Sciatic nerve (tissue), 2 donors: ENCODE data around the gene RFPL3. TPM values are rescaled to one million over a fixed set of nuclear protein-coding genes. Genes with fewer than 3 reads are reported as not detected.
"Not testable (repeated sequence)": the region's sequence is repeated elsewhere in the genome, so short reads cannot be mapped to it uniquely, and the experiment has no call there.

ENCODE experiments used
- ATAC-seq: fragments of 200-7000 bp; cut with Tn5 transposase; one replicate; pipeline ENCODE4 v1.9.1; 2020; ENCODE audit warnings: mild to moderate bottlenecking, moderate library complexity
- DNase-seq: peaks from one replicate; pipeline ENCODE4 v3.0.0-alpha.2; 2020; ENCODE audit warnings: low spot score
- intact Hi-C: fragments of 100-400 bp; cut with DNase I; formaldehyde crosslinking; loops from one replicate; pipeline ENCODE4 v1.14.2; 2022
- total RNA-seq: library from RNA; stranded (reverse); fragmentation: NEBNext Ultra II Directional; extraction: Animal tissue kit (Norgen Biotek cat#: 25700); gene quantifications from one replicate; pipeline ENCODE4 v1.2.1, GENCODE V29; 2021
- donor health status: DM: no; HTN: no; CAD: no.
- donor health status: DM: no; HTN: no; CAD: no.

Gene RFPL3
- total RNA-seq, 1 donor from 2014 or later: not detected

DNA sequence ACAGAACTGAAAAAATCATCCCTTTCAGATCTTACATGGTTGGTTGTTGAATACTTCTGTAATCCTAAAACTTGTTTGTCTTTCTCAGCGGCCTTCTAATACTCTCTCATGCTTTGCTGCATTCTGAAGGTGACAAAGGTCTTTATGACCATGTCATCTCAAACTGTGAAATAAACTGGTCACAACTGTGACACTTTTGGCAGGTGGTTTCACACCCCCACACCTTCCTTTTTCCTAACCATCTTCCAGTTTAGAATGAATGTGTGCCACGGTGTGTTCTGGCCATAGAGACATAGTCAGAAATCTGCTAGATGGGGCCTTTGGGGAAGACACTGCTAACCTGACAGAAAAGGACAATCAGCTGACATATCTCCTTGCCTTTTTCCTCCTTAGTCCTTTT is 14.7 kb upstream of the RFPL3 start:
- DNase-seq (no peak), ATAC-seq (no peak)
- intact Hi-C loops: no loop called here

DNA sequence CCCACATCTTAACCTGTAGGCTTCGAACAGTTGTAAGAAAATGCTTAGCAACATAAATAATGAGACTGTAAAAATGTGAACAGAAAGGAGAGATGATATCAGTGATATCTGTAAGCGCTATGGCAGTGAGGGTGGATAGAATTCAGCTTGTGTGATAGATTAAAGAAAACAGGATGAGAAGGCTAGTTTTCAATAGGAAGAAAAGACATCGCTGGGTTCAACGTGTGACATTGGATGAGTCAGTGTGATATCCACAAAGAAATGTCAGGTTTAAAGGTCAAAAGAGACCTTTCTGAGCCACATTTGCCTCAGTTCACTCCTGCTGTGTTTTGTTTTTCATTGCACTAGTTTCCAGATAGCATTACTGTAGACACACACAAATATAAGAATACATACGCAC is 13.7 kb upstream of the RFPL3 start:
- no peak for DNase-seq
- intact Hi-C loops: no loop called here
- ATAC-seq: no peak

DNA sequence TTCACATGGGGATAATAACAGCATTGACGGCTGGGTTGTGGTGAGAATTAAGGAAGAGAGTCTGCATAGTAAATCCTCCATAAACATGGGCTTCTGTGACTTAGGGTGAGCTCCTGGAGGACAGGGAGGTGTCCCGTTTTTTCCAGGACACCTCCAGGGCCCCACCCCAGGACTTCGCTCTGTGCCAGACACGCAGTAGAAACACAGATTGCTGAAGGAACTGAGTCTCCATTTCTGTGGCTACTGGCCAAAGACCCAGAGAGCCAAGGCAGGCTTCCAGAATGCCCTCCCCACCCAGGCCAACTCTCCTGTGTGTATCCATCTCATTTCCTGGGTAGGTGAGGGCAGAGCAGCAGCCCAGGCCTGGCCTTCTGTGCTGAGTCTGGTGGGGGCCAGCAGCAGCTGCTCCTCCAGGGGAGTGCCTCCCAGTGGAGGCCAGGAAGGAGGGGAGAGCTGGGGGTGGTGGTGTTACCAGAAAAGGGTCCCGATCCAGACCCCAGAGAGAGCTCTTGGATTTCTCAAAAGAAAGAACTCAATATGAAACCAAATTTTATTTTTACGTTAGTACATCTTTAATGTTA is 9.5 kb upstream of the RFPL3 start:
- intact Hi-C loops: no loop called here
- DNase-seq (no peak), ATAC-seq (no peak)

DNA sequence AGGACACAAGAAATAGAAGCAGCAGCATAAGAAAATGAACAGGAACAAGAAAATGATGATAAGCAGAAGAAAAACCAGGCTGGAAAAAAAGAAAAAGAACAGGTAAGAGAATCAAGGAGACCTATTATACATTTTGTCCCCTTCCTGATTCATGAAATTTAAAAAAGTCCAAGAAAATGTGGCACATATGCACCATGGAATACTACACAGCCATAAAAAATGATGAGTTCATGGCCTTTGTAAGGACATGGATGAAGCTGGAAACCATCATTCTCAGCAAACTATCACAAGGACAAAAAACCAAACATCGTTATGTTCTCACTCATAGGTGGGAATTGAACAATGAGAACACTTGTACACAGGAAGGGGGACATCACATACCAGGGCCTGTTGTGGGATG is 5.8 kb upstream of the RFPL3 start:
- DNase-seq, intact Hi-C loops, ATAC-seq: not testable (repeated sequence)

DNA sequence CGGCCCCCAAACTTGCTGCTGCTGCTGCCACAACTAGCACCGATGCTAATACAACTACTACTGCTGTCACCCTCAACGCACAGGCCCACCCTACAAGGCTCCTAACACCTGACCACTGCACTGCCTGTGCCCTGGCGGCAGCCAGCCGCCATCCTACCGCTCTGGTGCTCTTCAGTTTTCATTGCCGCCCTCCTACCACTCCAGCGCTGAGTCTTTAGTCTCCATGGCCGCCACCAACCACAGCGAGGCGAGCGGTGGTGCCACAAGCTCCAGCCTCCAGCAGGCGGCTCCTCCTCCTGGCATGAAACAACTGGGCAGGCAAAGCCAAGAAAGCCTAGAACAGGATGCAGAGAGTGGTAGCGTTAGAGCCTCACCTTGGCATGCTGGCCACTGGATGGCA is 5.0 kb upstream of the RFPL3 start:
- intact Hi-C loops: no loop called here
- ATAC-seq (no peak), DNase-seq (no peak)

DNA sequence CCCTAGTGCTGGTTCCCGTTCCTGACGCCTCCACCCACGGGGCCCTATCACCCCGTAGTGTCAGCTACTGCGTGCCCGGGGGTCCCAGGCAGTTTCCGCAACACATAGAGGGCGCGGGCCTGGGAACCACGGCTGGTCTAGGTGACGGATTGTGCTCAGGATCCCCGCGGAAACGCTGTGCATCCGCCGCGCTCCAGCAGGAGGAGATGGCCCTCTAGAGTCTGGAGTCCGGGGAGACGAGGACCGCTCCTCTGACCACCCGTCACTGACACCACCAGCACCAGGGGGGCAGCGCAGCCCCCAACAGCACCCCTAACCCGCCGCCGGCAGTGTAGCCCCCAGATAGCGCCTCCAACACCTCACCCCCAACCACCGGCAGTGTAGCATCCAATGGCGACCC is 4.4 kb upstream of the RFPL3 start:
- DNase-seq: no peak
- intact Hi-C loops: no loop called here
- ATAC-seq: no peak

DNA sequence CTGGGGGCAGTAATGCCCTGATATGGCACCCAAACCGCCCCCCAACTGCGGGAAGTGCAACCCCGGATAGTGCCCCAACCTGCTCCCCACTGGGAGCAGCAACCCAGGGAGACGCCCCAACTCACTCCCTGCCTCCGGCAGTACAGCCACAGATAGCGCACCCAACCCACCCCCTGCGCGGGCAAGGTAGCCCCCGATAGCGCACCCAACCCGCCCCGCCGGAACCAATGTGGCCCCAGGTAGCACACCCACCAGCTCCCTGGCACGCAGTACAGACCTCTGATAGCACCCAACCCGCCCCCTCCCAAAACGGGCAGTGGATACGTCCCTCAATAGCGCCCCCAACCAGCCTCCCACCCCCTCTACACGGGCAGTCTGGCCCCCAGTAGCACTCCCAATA is 3.8 kb upstream of the RFPL3 start:
- DNase-seq: no peak
- ATAC-seq: no peak
- intact Hi-C loops: no loop called here

DNA sequence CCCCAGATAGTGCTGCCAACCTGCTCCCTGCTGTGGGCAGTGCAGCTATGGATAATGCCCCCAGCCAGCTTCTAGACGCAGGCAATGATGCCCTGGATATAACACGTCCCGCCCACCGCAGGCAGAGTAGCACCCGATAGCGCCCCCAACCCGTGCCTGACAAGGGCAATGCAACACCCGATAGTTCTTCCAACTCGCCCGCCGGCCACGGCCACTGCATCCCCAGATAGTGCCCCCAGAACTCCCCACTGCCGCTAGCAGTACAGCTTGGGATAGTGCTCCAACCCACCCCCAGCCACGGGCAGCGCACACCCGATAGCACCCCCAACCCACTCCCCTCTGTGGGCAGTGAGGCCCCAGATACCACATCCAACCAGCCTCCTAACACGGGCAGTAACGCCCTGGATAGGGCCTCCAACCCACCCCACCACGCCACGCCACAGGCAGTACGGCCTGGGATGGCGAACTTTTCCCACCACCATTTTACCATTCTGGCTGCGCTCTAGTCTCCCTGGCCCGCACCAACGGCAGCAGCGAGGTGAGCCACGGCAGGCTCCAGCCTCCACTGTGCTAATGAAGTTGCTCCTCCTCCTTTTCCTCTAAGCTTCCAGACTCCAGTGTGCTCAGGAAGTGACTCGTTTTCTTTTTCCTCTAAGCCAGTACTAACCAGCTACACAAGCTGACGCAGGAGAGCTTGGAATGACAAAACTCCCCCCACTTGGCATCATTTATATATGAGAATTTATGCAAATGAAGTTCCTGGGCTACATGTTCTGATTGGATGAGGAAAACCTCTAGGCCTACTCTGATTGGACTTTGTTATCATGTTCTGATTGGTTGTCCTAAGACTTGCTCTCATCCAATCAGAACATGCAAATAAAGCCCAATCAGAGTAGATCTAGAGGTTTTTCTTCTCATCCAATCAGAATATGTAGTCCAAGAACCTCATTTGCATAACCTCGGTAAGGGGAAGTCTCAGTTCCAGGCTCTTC is 3.0 kb upstream of the RFPL3 start:
- intact Hi-C loops: no loop called here
- no peak for DNase-seq
- no peak for ATAC-seq

DNA sequence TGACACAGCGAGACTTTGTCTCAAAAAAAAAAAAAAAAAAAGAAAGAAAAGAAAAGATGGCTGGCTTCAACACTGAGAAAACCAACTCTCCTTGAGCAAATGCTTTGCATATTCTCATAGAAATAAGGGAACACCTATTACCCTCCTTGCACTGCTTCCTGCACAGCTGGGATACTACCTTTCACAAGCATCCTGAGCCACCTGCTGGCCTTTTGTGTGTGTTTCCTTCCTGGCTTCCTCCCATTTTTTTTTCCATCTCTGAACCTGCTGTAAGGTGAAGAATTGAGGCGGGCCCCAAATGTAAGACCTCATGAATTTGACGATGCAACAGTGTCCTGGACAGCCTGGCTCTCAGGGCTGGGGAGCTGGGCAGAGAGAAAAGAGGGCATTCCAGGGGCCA is 1.9 kb upstream of the RFPL3 start:
- no peak for DNase-seq
- no peak for ATAC-seq

DNA sequence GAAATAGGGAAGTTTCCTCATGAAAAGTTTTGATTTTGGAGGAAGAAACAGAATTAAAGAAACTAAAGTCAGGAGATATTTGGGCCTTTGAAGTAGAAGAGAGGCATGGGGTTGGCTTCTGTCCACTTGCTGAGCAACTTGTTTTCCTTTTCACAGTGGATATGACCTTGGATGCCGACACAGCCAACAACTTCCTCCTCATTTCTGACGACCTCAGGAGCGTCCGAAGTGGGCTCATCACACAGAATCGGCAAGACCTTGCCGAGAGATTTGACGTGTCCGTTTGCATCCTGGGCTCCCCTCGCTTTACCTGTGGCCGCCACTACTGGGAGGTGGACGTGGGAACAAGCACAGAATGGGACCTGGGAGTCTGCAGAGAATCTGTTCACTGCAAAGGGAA is 2.4 kb downstream of the RFPL3 start:
- ATAC-seq, intact Hi-C loops, DNase-seq: not testable (repeated sequence)

More for the DNA sequence above, 1.9 kb upstream of the RFPL3 start:
- intact Hi-C loops: no loop called here

DNA sequence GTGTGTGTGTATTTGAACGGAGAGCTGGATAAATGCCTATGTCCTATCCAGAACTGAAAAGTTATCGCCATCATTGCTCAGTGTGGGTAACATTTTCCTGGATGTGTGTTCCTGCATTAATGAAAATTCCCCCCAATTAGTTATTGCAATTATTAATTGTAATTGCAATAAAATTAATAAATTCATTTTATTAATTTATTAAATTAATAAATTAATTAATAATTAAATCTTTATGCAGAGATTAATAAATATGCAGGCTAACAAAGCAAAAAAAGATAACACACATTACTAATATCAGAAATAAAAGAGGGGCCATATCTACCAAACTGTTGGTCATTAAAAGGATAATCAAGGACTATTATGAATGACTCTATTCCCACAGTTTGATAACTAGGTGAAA is 3.6 kb downstream of the RFPL3 start:
- intact Hi-C loops: no loop called here
- DNase-seq: no peak

DNA sequence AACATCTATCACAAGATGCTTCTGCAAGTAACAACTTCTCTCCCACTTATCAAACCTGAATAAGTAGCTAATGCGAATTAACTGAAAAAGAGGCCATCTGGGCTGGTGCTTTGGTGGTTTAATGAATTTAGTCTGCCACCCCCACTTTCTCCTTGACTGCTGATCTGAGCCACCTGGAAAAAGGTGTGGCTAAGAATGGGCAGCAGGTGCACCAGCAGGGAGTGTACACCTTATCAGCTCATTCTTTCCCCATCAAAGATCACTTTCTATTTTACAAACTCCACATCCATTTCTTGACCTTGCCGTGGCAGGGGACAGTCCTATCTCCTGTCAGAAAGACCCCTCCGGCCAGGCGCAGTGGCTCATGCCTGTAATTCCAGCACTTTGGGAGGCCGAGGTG is 6.5 kb downstream of the RFPL3 start:
- ATAC-seq: no peak
- intact Hi-C loops: no loop called here
- no peak for DNase-seq

More for the DNA sequence above, 3.6 kb downstream of the RFPL3 start:
- no peak for ATAC-seq

DNA sequence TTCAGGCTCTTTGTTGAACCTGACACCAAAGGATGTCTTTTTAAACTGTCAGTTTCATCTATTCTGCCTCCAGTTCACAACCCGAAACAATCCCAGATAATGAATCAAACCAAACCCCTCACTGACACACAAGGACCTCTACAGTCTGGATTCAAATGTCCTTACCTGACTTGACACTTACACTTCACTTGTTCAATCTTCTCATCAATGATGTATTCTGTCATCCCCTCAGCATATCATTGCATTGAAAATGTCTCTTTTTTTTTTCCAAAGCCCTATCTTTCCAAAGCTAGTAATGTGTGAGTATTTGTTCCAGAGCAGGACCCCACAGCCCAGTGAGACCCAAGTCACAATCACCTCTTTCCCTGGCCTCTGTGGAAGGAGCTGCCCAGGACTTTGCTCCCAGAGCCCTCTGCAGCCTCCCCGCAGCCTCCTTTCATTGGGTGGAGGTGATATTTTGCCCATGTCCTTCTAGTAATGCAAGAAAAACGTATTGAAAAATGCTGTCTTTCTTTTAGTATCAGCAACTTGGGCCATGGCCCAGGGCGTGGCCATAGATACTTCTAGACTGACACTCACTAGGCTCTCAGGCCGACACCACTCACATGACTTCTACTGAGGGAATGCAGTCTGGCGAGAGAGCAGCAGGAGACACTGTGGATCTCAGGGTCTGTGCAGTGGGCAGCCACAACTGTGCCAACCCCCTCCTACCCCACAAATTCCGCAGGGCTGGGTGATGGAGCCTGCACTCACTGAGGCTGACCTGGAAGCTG is 18.2 kb downstream of the RFPL3 start:
- intact Hi-C loops: no loop called here
- ATAC-seq: no peak
- DNase-seq: no peak

DNA sequence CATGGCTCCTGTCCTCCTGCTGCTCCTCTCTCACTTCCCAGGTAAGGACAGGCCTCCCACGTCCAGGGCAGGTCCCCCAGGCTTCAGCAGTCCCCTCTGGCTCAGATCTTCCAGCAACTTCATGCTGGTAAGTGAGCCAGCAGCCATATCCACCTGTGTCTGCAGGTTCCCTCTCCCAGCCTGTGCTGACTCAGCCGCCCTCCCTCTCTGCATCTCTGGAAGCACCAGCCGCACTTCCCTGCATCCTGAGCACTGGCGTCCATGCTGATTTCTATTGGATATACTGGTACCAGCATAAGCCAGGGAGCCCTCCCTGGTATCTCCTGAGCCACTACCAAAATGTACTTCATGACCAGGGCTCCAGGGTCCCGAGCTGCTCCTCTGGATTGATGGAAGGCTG is 19.0 kb downstream of the RFPL3 start:
- ATAC-seq (no peak), DNase-seq (no peak)
- intact Hi-C loops: no loop called here

DNA sequence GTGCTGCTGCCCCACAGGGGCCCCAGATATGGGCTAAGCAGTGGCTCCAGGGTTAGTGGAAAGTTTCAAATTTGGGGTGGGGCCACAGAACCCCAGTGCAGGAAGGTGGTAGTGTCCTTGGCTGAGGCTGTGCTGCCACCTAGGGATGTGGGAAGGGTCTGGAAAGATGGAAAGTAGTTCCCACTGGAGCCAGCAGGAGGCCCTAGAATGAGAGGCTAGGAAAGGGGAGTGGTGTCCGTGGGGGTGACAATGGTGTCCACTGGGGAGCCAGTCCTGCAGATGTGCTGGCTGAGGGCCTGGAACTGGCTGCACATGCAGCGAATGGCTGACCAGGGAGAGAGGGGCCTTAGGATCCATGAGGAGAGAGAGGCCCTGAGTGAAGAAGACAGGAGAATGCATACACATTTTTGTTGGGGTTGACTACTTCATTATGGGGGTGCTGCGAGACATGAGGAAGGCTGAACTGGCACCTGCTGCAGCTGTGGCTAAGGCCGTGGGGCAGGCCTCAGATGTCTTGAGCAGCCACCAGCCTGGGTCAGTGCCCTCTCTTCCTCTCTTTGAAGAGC is 21.1 kb downstream of the RFPL3 start:
- intact Hi-C loops: no loop called here
- no peak for ATAC-seq

DNA sequence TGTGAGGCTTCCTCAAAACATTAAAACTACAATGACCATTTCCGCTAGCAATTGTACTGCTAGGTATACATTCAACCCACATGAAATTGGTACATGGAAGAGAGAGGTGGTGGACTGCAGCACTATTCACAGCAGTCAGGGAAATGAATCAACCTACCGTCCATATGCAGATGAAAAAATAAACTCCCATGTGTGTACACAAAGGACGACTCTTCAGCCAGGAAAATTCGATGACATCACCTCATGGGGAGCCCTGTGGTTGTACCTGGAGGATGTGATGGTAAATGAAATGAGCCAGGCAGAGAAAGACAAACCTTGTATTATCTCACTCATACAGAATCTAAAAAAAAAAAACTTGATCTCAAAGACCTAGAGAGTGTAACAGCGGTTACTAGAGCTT is 23.3 kb downstream of the RFPL3 start:
- DNase-seq (no peak), ATAC-seq (no peak)
- intact Hi-C loops: no loop called here

More for the DNA sequence above, 21.1 kb downstream of the RFPL3 start:
- DNase-seq: no peak

DNA sequence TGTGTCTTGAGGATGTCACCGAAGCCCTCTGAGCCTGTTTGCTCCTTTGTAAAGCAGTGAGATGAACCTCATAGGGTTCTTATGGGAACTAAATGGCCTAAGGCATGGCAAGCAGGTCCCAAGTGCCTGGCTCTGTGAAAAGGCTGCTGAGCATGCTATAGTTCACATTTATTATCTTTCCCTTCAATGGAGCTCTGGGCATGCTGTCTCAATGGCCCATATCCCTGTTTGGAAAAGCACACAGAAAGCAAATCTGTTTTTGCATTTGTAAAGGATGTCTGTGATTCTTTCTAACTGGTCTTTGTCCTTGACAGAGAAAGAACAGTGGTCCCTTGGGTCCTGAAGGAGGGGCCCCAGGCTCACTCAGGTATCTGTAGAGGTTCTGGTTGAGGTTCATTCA is 28.0 kb downstream of the RFPL3 start:
- DNase-seq (no peak), ATAC-seq (no peak)
- intact Hi-C loops: no loop called here

DNA sequence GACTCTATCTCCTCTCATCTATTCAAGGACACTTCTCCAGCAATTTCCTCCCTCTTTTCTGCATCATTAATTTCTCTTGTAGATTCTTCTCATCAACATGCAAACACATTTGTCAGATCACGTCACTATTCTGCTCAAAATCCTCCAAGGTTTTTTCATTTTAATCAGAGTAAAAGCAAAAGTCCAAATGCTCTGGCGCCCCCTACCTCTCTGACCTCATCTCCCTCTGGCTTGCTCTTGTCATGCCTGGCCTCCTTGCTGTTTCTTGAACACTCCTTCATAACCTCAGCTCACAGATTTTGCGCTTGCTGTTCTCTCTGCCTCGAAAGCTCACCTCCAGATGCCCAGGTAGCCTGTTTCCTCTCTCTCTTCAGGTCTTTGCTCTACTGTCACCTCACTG is 32.0 kb downstream of the RFPL3 start:
- no peak for DNase-seq
- ATAC-seq: no peak

DNA sequence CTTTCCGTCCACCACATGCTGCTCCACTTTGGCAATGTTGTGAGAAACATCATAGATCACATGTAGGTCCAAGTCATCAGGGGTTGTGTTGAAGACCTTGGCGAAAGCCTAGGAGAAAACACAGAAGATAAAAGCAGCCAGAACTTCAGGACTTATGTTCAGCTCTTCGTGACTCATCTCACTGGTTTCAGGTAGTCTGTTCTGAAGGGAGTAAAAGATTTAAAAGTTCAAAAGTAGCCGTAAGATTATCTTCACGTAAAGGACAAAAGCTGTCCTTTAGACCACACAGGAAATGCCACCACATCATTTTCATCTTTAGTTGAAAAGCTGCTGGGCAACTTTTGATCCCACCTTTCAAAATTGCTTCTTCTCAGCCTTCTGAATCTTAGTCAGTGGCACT is 37.4 kb downstream of the RFPL3 start:
- intact Hi-C loops: no loop called here
- DNase-seq (no peak), ATAC-seq (no peak)

More for the DNA sequence above, 32.0 kb downstream of the RFPL3 start:
- intact Hi-C loops: no loop called here
